ENCODE data around the gene ARHGAP31.

GRCh38 chr3:119333773-119334509 lies 39.8 kb downstream of the ARHGAP31 start:
- TF ChIP-seq CTCF (conservative IDR thresholded peaks at IDR 0.05 in 1 of 2, IDR thresholded peaks at IDR 0.05 in 1 of 2; ENCODE audit: extremely low read depth in 1 of 2, insufficient read depth in 1 of 2, low read depth in 1 of 2, low read length in 2 of 2), result no peak
- no peak for TF ChIP-seq EZH2 (IDR thresholded peaks at IDR 0.05; ENCODE audit: borderline replicate concordance, low read length)

Measured in mammary epithelial cell (primary cell).